COLO668 (cell line): ENCODE measurements around the gene PNKP.

Experiments
- DNase-seq: peaks from one replicate; lab custom pipeline; 2025; ENCODE audit not compliant: unreplicated experiment; lab: John Stamatoyannopoulos, UW

PNKP gene

GRCh38 chr19:49847731-49848696 lies 19.4 kb downstream of the PNKP start:
- peak; percentile 20 for DNase-seq

DNA sequence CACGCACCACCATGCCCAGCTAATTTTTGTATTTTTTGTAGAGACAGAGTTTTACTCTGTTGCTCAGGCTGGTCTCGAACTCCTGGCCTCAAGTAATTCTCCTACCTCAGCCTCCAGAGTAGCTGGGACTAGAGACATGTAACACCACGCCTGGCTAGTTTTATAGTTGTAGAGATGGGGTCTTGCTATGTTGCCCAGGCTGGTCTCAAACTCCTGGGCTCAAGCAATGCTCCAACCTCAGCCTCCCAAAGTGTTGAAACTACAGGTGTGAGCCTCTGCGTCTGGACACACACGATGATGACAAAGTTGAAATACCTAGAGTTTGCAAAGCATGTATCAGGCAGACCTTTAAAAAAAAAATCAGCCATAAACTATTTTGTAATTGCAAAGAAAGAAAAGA lies 21.0 kb downstream of the PNKP start:
- no peak for DNase-seq

- no peak for DNase-seq
Measured at GRCh38 chr19:49845414-49845813, 22.0 kb downstream of the PNKP start.

- no peak for DNase-seq
Measured at GRCh38 chr19:49844138-49845095, 23.0 kb downstream of the PNKP start.

DNA sequence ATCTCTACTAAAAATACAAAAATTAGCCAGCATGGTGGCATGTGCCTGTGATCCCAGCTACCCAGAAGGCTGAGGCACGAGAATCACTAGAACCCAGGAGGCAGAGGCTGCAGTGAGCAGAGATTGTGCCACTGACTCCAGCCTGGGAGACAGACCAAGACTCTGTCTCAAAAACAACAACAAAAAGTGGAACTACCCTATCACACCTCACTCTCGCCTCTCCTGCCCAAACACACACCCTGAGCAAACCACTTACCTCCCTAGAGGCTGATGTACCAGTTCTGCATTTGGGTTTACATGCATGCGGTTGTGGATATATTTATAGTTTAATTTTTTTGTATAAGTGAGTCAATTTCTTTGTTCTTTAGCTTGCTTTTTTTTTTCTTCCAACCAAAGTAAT lies 24.1 kb downstream of the PNKP start:
- no peak for DNase-seq

DNA sequence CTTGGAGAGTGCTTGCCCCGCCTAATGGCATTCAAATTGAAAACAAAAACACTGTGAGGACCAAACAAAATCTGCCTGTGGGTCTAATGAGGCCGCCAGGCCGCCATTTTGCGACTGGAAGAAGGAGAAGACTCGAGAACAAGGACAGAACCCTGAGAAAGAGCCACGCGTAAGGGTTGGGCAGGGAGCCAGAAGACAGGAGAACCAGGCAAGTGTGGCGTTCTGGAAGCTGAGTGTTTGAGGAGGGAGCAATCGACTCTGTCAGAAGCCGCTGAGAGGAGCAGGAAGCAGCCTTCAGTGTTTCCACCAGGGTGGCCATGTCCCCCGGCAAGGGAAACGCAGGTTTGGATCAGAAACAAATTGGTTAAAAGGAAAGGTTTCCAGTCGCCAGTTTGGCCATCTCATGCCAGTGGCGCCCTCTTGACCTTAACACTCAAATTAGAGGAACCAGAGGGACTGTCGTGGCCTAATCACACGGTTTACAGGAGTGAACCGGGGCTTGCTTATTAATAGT lies 26.6 kb downstream of the PNKP start:
- DNase-seq = no peak

DNA sequence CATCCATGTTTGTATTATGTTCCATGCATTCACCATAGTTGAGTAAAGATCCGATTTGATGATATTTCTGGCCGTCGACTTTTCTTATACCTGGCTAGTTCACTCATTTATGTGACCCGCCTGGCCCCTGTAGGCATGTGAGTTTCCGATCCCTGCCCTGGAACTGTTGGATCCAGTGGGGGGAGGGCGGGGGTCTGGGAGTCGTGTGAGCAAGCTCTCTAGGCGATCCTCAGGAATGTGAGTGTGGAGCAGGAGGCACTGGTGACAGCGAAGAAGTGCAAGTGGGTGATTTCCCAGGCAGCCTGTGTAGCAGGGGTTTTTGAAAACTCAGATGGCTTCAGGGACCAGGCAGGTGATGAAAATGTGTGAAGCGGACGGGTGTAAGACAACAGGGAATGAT lies 27.1 kb downstream of the PNKP start:
- no peak for DNase-seq

GRCh38 chr19:49839713-49840112 lies 27.7 kb downstream of the PNKP start:
- DNase-seq = no peak

DNA sequence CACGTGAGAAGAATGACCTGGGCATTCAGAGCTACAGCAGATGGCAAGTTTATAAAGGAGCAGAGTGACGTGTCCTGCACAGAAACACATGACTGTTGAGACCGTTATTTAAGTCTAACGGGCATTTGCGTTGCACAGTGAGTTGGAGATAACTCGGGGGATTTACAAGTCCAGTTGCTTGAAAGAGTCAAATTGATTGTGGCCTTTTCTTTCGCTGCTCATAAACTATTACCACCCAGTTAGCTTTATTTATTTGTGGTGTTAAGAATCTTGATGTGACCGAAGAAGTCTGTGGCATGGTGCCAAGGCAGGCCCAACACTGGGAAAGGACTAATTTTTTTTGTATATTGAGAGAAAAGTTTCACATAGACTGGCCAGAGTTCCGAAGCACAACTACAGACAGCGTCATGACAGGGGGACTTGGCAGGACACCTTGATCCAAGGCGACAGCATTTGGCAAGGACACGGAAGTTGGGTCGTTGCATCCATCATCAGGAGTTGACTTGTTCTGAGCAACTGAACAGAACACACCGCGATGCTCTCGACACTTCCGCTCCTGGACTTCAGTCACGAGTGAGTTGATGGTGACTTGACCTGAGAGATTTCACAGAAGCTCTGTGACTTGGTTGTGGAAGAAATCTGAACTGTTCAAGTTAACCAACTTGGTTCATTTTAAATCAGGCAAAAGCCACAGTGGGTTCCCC lies 28.3 kb downstream of the PNKP start:
- DNase-seq = no peak

DNA sequence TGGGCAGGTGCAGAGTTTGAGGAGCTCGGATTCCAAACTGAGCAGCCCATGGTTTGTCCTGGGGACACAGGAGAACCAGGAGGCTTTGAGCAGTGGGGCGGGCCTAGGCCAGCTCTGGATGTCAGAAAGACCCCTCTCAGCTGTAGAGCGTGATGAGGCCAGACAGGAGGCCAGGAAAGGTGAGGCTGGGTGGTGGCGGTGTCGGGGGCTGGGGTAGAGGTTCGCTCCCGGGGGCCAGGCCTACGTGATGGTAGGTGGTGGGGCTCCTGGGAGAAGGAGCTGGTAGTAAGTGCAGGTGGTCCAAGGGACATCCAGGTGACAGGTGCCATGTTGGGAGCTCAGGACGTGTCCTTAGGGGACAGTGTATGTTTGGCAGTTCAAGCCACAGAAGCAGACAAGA lies 30.0 kb downstream of the PNKP start:
- no peak for DNase-seq

GRCh38 chr19:49837009-49837310 lies 30.4 kb downstream of the PNKP start:
- DNase-seq = no peak

DNA sequence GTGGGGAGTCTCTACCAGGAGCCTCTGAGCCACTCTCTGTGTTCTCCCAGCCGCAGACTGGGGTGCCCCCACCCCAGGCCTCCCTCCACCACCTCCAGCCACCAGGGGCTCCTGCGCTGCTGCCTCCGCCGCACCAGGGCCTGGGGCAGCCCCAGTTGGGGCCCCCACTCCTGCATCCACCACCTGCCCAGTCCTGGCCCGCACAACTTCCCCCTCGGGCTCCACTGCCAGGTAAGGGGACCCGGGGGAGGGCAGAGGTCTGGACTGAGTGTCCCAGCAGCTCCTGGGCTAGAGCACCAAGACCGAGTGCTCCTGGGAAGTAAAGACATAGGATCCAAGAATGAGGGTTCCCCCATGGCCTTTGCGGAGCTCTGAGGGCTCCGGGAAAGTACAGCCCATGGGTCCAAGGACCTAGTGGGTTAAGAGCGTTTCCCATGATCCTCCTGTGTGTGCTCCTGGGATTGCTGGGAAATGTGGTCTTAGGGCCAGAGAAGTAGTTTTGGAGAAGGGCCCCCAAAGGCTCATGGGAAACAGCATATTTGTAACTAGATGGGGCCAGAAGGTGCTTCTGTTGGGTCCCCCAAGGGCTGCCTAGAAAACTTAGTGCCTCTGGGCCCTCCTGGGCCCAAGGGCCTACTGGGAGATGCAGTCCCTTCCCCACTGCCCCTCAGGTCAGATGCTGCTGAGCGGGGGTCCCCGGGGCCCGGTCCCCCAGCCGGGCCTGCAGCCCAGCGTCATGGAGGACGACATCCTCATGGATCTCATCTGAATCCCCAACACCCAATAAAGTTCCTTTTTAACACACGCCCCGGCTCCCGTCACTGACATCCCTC lies 31.0 kb downstream of the PNKP start:
- no peak for DNase-seq

DNA sequence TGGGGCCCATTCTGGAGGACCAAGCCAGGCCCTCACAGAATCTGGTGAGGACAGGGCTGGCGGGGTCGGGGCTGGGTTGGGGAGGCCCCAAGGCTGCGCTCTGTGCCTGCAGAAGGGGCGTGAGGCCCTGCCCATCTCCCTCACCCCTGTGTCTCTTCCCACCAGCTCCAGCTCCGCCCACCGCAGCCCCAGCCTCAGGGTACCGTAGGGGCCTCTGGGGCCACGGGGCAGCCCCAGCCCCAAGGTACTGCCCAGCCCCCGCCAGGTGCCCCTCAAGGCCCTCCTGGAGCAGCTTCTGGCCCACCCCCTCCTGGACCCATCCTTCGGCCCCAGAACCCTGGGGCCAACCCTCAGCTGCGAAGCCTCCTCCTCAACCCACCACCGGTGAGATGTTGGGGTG lies 31.8 kb downstream of the PNKP start:
- DNase-seq = no peak

DNA sequence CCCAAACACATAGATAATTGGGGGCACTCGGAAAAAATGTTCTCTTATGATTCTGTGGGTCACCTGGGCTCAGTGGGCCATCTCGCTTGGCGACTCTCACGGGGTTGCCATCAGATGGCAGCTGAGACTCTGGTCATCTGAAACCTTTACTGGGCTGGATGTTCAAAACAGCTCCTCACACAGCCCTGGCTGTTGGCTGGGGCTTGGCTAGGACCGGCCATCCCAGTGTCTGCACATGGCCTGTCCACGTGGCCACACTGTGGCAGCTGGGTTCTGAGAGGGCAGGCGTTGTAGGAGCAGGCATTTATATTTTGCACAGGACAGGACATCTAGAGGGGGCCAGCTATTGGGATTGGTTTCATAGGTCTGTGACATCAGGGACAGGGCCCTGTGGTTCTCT lies 33.8 kb downstream of the PNKP start:
- DNase-seq = no peak

GRCh38 chr19:49832556-49832955 lies 34.8 kb downstream of the PNKP start:
- DNase-seq = no peak

GRCh38 chr19:49831592-49831991 lies 35.8 kb downstream of the PNKP start:
- DNase-seq = no peak

GRCh38 chr19:49830766-49831165 lies 36.6 kb downstream of the PNKP start:
- DNase-seq = no peak

DNA sequence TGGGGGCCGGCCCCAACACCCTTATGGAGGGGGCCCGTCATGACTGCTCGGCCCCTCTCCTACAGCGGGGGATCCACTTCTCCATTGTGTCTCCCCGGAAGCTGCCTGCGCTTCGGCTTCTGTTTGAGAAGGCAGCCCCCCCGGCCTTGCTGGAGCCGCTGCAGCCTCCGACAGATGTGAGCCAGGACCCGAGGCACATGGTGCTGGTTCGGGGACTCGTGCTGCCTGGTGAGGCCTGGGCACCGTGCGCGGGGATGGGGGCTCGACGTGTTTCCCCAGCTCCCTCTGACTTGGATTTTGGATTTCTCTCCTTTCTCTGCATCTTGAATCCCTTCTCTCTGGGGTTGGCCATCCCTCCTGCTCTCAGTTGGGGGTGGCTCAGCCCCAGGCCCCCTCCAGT lies 37.7 kb downstream of the PNKP start:
- no peak for DNase-seq

- DNase-seq = no peak
Measured at GRCh38 chr19:49829200-49829599, 38.2 kb downstream of the PNKP start.

DNA sequence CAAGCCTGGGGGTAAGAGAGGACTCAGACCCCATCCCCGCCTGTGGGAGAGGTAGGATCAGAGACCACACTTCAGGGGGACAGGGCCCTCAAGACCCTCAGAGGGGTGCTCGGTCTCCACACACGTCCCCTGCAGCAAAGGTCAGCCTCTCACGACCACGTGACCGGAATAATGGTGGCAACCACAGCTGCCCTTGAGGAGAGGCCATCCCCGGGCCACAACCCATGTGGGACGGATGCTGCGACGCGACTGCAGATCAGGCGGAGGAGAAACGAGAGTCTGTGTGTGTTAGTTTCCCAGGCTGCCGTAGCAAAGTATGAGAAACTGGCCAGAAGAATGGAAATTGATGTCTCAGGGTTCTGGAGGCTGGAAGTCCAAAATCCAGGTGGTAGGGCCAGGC lies 40.3 kb downstream of the PNKP start:
- no peak for DNase-seq
